HG03135 (cell line): ENCODE measurements around the gene KIF26B.
"Not testable (repeated sequence)": the region's sequence is repeated elsewhere in the genome, so short reads cannot be mapped to it uniquely, and the experiment has no call there.

Experiments used
- ATAC-seq: cut with Tn5 transposase; IDR thresholded peaks from one replicate; pipeline ENCODE4 v1.9.1; 2021; ENCODE audit warnings: mild to moderate bottlenecking, moderate library complexity; ENCODE audit not compliant: unreplicated experiment

The KIF26B gene

GRCh38 chr1:245154429-245155271, at the start of gene KIF26B:
KIF26B (plus strand) TSS chr1:245154985; CDS start chr1:245155425, 440 bp downstream.
- ATAC-seq = no peak

GRCh38 chr1:245105042-245105441, 49.7 kb upstream of the KIF26B start:
- no peak for ATAC-seq

GRCh38 chr1:245105815-245106410, 48.9 kb upstream of the KIF26B start:
- ATAC-seq = no peak

GRCh38 chr1:245107776-245108114, 47.0 kb upstream of the KIF26B start:
- ATAC-seq = no peak

GRCh38 chr1:245108246-245108645, 46.5 kb upstream of the KIF26B start:
- ATAC-seq = no peak

GRCh38 chr1:245108909-245109308, 45.9 kb upstream of the KIF26B start:
- no peak for ATAC-seq

- no peak for ATAC-seq
These were observed 44.4 kb upstream of the KIF26B start for GRCh38 chr1:245110406-245110805.

GRCh38 chr1:245111073-245111472, 43.7 kb upstream of the KIF26B start:
- no peak for ATAC-seq

- no peak for ATAC-seq
These were observed 41.1 kb upstream of the KIF26B start for GRCh38 chr1:245113649-245114048.

GRCh38 chr1:245116131-245116530, 38.7 kb upstream of the KIF26B start:
- ATAC-seq = no peak

- no peak for ATAC-seq
These were observed 38.0 kb upstream of the KIF26B start for GRCh38 chr1:245116751-245117150.

- ATAC-seq = no peak
These were observed 36.7 kb upstream of the KIF26B start for GRCh38 chr1:245118066-245118465.

- ATAC-seq = no peak
These were observed 36.0 kb upstream of the KIF26B start for GRCh38 chr1:245118806-245119205.

GRCh38 chr1:245121523-245121922, 33.3 kb upstream of the KIF26B start:
- ATAC-seq = no peak

- ATAC-seq = no peak
These were observed 30.5 kb upstream of the KIF26B start for GRCh38 chr1:245124241-245124640.

- no peak for ATAC-seq
These were observed 30.1 kb upstream of the KIF26B start for GRCh38 chr1:245124644-245125043.

- ATAC-seq = no peak
These were observed 28.3 kb upstream of the KIF26B start for GRCh38 chr1:245126530-245126929.

GRCh38 chr1:245128381-245129101, 26.2 kb upstream of the KIF26B start:
- ATAC-seq = no peak

- ATAC-seq = no peak
These were observed 25.2 kb upstream of the KIF26B start for GRCh38 chr1:245129319-245130240.

GRCh38 chr1:245130281-245131025, 24.3 kb upstream of the KIF26B start:
- not testable (repeated sequence) for ATAC-seq
